ENCODE measurements around the gene GNPDA2. TPM values are rescaled to one million over a fixed set of nuclear protein-coding genes. Genes with fewer than 3 reads are reported as not detected.

GNPDA2 gene
- polyA plus RNA-seq, 4 donors: 23.4 to 31.4 (median 27.6) TPM

DNA sequence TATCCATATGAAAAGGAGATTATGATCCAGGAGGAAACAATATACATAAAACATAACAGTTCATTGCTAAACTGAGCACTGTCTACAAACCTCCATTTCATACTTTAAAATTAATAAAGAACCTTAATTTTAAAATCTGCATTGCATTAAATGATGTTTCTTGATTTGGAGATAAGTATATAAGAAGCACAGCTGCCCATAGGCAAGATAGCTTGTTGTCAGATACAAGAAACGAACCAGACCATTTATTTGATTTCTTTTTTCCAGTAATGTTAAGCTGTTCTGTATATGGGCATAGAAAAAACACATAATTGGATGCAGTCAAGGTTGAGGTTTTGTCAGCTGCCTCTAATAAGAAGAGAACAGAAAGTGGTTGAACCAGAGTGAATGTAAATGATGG lies 41.7 kb downstream of the GNPDA2 start:
- DNase-seq (ENCODE audit: low read depth in 4 of 4, low spot score in 2 of 4): no peak

DNA sequence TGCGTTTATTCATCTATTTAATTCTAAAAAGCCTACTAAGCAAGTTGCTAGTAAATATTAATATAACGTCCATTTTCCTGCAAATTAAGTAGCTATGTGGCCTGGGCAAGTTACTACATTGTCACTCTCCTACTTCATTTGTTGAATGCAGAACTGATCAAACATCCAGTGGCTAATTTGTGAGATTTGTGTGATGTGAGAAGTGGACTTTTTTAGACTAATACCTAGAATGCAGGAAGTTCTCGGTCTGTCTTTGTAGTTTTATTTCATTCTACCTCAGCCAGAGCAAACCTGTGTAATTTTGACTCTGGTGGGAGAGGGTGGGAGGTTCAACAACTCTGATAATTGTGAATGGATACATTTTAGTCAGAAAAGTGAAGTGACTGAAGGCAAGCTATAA lies 47.3 kb downstream of the GNPDA2 start:
- DNase-seq (ENCODE audit: low read depth in 4 of 4, low spot score in 2 of 4): peak in 1 of 4 donors; percentile 3

DNA sequence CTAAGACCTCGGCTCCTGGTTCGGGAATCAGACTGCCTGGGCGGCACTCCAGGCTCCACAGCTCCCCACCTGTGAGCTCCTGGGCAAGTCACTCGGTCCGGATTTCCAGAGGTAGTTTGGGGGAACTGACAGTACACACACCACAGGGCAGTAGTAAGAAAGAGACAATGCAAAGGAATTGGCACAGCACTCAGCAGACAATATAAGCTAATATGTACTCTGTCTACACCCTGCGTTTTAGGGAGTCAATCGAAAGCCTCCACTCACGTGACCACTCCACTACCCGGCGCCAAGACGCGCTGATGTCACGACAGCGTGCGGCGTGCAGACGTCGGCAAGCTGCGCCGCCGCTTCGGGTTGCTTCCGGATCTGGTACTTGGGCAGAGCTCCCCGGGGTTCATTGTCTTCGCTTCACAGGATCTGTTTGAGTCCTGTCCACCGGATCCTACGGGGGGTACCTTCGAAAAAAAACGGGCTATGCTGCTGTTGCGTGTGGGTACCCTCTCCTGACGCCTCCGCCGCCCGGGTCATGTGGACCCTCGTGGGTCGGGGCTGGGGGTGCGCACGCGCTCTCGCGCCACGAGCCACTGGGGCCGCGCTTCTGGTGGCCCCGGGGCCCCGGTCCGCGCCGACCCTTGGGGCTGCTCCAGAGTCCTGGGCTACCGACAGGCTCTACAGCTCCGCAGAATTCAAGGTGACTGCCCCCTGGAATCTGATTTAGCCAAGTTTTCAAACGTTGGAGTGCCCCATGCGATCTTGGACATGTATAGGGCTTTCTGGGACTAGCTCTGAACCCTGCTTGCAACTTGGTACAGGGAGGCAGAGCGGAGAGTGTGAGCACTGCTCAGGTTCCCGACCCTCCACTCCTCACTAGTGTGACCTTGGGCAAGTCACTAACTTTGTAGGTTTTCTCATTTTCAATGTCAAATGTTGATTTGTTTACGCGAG lies 48.0 kb downstream of the GNPDA2 start, which contains the start of gene GUF1:
GUF1 (plus strand) TSS at position 327 of the 948 bp plus-strand sequence; CDS start at position 530, 203 bp downstream.
- peak; percentile 72 to 91 (median 86) for DNase-seq (ENCODE audit: low read depth in 4 of 4, low spot score in 2 of 4)

DNA sequence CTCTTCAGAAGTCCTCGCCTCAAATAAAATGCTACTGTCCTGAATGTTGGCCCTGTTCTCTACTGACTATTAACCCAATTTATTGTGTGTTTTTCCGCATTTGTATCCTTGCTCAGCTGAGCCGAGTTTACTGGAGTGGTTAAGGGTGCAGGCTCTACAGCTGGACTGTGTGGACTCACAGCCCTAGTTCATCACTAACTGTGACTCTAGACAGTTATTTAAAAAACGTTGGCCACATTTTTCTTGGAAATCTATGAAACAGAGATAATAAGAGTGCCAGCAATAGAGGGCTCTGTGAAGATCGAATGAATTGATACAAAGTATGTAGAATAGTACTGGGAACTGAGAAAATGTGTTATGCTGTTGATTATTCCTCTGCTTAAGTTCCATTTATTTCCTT lies 51.0 kb downstream of the GNPDA2 start:
- no peak for DNase-seq (ENCODE audit: low read depth in 4 of 4, low spot score in 2 of 4)

DNA sequence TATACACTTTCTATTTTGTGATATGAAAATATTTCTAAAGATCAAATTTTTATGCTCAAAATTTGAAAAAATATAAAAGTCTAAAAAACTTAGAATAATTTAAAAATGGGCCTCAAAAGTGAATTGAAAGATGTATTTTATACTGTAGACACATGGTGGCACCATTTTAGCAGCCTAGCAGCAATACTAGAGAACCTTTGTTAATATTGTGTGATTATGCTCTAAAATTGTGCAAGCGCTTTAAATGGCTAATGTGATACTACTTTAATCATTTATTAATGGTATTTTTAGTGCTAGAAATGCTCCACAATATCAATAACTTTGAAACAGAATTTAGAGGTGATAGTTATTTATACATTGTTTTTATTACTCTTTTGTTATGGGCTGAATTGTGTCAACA lies 51.9 kb downstream of the GNPDA2 start:
- DNase-seq (ENCODE audit: low read depth in 4 of 4, low spot score in 2 of 4): no peak

DNA sequence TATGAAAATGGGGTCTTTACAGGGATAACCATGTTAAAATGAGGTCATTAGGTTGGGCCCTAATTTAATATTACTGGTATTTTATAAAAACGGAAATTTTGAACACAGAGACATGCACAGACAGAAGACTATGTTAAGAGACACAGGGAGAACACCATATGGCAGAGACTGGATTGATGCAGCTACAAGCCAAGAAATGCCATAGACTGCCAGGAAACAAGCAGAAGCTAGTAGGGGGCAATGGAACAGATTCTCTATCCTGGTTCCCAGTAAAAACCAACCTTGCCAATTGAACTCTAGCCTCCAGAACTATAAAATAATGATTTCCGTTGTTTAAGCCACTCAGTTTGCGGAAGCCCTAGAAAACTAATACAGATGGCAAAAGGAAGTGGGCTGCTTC lies 54.7 kb downstream of the GNPDA2 start:
- DNase-seq (ENCODE audit: low read depth in 4 of 4, low spot score in 2 of 4): no peak

DNA sequence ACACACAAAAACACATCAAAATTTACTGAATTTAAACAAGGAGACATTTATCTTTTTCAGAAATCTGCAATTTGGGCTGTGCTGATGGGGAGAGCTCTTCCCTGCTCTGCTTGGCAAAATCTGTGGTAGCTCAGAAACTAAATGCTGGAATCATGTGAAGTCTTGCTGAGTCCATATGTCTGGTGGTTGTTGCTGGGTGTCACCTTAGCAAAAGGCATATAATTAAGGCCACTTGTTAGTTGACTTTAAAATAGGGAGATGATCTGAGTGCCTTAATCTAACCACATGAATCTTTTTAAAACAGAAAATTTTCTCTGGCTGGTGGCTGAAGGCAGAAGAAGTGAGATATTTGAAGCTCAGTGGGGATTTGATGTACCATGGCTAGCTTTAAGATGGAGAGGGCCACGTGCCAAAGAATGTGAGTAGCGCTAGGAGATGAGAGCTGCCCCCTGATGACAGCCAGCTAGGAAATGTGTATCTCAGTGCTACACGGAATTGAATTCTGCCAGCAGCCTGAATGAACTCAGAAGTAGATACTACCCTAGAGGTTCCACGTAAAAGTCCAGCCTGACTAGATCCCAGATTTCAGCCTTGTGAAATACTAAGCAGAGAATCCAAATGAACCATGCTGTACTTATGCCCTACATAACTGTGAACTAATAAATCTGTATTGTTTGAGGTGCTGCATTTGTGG lies 55.7 kb downstream of the GNPDA2 start:
- no peak for DNase-seq (ENCODE audit: low read depth in 4 of 4, low spot score in 2 of 4)

DNA sequence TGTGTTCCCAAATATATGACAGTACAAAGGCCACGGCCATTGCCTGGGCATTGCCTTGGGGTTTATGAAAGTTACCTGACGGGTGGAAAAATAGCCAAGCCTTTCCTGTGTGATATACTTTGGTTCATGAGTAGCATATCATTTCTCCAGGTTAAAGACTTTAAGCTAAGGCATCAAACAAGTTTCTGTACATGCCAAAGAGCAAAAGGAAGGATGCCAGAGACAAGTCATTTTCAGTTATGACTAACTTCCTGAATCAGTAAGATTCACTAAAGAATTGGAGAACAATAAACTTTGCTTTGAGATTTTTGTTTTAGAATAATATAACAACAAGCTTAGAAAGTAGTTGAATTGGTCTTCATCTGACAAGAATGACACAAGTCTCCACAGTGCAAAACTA lies 57.8 kb downstream of the GNPDA2 start:
- no peak for DNase-seq (ENCODE audit: low read depth in 4 of 4, low spot score in 2 of 4)

DNA sequence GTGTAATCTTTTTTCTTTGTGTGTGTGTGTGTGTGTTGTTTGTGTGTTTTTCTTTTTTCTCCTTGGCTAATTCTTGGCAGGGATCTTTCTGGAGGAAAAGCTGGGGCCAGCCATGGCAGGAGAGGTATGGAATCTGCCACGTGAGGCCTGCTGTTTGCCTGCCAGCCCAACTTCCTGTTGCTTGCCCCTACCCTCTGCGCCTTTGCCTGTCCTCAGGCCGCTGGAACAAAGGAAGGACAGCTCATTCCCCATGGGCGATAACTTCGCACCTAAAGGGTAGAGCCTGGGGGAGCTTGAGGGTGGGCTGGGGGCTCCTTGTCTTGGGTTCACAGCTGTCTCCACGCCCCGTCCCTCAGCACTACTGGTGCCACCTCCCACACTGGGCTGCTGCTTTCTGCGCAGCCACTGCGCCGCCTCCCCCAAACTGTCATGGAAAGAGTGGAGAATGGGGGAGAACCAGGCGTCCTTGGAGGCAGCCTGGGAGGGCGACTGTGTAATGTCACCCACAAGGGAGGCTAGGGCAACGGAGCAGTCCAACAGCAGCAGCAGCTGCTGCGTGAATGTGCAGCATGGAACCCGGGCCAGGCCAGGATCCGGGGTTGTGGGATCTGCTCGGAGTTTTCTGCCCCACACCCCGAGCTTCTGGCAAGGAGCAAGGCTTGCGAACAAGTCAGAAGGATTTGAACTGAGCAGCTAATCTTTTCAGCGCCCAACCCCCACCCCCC lies 62.7 kb downstream of the GNPDA2 start:
- DNase-seq (ENCODE audit: low read depth in 4 of 4, low spot score in 2 of 4): no peak

DNA sequence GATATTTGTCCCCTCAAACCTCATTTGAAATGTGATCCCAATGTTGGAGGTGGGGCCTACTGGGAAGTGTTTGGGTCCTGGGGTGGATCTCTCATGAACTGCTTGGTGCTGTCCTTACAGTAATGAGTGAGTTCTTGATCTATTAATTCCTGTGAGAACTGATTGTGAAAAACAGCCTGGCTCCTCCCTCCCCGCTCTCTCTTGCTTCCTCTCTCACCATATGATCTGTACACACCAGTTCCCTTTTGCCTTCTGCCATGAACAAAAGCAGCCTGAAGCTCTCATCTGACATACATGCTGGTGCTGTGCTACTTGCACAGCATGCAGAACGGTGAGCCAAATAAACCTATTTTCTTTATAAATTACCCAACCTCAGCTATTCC lies 63.7 kb downstream of the GNPDA2 start:
- no peak for DNase-seq (ENCODE audit: low read depth in 4 of 4, low spot score in 2 of 4)

DNA sequence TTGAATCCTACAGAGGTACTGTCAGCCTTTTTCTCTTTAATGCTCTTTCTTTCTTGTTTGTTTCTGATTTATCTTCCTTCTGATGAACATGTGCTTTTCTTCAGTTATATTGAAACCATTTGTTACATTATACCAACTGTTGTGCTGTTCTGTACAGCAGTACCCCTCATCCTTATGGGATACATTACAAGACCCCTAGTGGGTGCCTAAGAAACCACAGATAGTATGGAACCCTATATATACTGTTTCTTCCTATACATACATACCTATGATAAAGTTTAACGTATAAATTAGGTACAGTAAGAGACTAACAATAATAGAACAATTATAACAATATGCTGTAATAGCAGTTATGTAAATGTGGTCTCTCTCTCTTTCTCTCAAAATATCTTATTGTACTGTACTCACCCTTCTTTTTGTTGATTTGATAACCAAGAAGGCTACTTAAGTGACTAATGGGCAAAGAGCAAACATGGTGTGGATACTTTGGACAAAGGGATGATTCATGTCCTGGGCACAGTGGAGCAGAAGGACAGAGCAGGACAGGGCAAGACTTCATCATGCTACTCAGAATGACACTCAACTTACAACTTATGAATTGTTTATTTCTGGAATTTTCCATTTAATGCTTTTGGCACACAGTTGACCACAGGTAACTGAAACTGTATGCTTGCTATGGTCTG lies 64.3 kb downstream of the GNPDA2 start:
- DNase-seq (ENCODE audit: low read depth in 4 of 4, low spot score in 2 of 4): no peak

DNA sequence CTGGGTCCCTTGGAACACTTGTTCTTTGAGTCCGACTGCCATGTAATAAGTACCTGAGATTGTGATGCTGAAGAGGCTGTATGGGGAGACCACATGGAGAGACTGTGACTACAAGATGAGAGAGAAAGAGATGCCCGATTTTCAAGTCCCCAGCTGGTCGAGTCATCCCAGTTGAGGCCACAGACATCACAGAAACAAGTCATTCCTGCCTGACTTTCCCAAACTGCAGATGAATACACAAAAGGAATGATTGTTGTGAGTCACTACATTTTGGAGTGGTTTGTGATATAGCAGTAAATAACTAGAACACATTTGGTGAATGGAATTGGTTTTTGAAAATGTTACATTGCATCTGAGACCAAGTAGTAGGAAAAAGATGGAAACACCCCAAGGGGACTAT lies 66.0 kb downstream of the GNPDA2 start:
- DNase-seq (ENCODE audit: low read depth in 4 of 4, low spot score in 2 of 4): no peak

DNA sequence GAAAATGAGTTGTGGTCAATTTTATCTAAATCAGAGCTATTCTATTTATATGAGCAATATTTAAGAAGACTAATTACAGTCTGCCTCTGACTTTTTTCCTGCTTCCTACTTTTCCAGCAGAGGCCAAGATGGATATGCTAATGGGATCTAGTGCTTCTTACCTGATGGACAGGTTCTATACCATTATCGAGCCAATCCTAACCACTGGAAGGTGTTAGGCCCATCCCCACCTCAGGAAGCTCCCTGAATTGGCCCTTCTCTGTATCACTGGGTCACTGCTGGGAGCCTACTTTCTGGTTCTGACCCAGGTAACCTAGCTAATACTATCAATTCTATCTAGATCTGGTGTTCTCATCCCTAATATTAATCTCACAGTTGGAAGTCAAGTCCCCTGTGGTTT lies 74.4 kb downstream of the GNPDA2 start:
- DNase-seq (ENCODE audit: low read depth in 4 of 4, low spot score in 2 of 4): no peak

Other genes starting within 250 kb of the GNPDA2 start
- gene YIPF7, start 74.9 kb downstream of the GNPDA2 start, polyA plus RNA-seq (ENCODE audit: insufficient read length in 4 of 4): under 1 TPM; 0.29 to 0.55 (median 0.34) TPM
- gene GUF1, start 48.1 kb downstream of the GNPDA2 start, polyA plus RNA-seq (ENCODE audit: insufficient read length in 4 of 4): 10 to 100 TPM; 26.4 to 33.0 (median 28.7) TPM